Measurements from ENCODE around the gene ZNF329. TPM values are rescaled to one million over a fixed set of nuclear protein-coding genes. Genes with fewer than 3 reads are reported as not detected.

ZNF329 gene
- total RNA-seq, 1 experiment from 2014 or later, result 1.7 TPM

DNA sequence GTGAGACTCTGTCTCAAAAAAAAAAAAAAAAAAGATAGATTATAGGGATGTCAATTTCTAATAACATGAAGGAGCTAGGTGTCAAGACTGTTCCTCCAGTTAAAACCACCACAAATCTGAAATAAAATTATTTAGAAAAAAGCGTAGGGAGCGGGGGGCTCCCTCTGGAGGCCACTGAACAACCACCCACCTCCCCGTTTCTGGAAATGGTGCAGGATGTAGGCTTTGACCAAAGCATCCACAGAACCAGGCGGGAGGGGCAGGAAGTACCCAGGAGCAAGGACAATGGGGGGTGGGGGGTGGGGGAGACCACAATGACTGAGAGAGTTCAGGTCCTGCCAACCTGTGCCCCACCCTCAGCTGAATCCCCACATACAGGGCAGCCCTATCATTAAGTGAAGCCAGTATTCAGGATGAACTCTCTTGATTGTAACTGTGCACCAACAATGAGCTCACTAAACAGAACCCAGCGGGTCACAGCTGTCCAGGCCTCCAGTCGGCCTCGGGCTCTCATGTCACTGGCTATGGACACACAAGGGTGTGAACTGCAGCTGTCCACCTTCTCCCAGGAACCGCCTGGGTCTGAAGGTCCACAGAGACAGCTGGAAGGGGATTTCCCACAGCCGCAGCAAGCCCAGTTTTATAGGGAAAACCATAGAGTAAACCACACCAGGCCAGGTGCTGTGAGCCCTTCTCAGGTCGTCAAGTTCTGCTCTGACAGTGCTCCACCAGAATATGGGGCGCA is 59.2 kb downstream of the ZNF329 start:
- CTCF ChIA-PET, result no interaction called here
- Histone ChIP-seq H3K9me2 (ENCODE audit: insufficient read depth) (no peaks in the 10 kb centered on the region), H4K20me1 (ENCODE audit: insufficient read depth) (no peaks in the 10 kb centered on the region), H3K9me3 (ENCODE audit: control insufficient read depth in 1 of 2, insufficient read depth in 1 of 2, low read depth in 1 of 2, low read length in 2 of 2) (peaks cover 9 to 20% of the 10 kb centered on the region in 2 experiments; a peak in 2 of 4 replicates), H3K27ac (ENCODE audit: low read depth, low read length) (no peak overlapping the region), H3K4me3 (replicated peaks in 1 of 2; ENCODE audit: low read depth in 1 of 2, low read length in 2 of 2) (no peak overlapping the region), H3K9ac (ENCODE audit: low read length) (no peak overlapping the region), H3K79me2 (ENCODE audit: insufficient read depth, low read length) (no peaks in the 10 kb centered on the region), H3K36me3 (ENCODE audit: control insufficient read depth in 1 of 2, insufficient read depth in 2 of 2, low read length in 2 of 2) (no peaks in the 10 kb centered on the region), H2AFZ (ENCODE audit: low read depth, low read length, poor library complexity, severe bottlenecking) (no peak overlapping the region), H3K4me2 (ENCODE audit: low read length) (no peak overlapping the region), H3K27me3 (ENCODE audit: insufficient read depth, low read length) (no peaks in the 10 kb centered on the region), H3K4me1 (ENCODE audit: control insufficient read depth in 1 of 2, insufficient read depth in 2 of 2, low read length in 2 of 2) (no peaks in the 10 kb centered on the region)
- intact Hi-C loops (cut with micrococcal nuclease), result no loop called here
- RAD21 ChIA-PET (ENCODE audit: low non-redundant PET in 1 of 2, low total read pairs in 2 of 2, uncharacterized antibody in 2 of 2, unreplicated experiment in 2 of 2), result no interaction called here
- POLR2A ChIA-PET, result no interaction called here
- no TSS peak for BruUV-seq (replicated peaks)
- ATAC-seq, result no peak
- DNase-seq (ENCODE audit: low read depth, low spot score), result no peak
- TF ChIP-seq SRF (IDR thresholded peaks at IDR 0.05; ENCODE audit: low read depth), result no peak
- TF ChIP-seq POLR2AphosphoS5 (IDR thresholded peaks at IDR 0.05; ENCODE audit: low read depth, low read length), result no peak
- no peak for TF ChIP-seq RAD21 (IDR thresholded peaks at IDR 0.05; ENCODE audit: low read depth)
- no peak for TF ChIP-seq ELF1 (IDR thresholded peaks at IDR 0.05; ENCODE audit: borderline replicate concordance, low read depth)
- no peak for TF ChIP-seq FOSL1 (IDR thresholded peaks at IDR 0.05; ENCODE audit: low read depth)
- TF ChIP-seq TCF7L2 (IDR thresholded peaks at IDR 0.05; ENCODE audit: borderline replicate concordance, extremely low read depth, insufficient read depth, insufficient read length), result no peak
- TF ChIP-seq CBX3 (IDR thresholded peaks at IDR 0.05; ENCODE audit: low read depth), result no peak
- TF ChIP-seq ATF3 (IDR thresholded peaks at IDR 0.05), result no peak
- TF ChIP-seq SIN3A (IDR thresholded peaks at IDR 0.05; ENCODE audit: low read depth), result no peak

- ChIA-PET CTCF (no interaction called here), RAD21 (ENCODE audit: low non-redundant PET in 1 of 2, low total read pairs in 2 of 2, uncharacterized antibody in 2 of 2, unreplicated experiment in 2 of 2) (no interaction called here), POLR2A (no interaction called here)
- Histone ChIP-seq H3K36me3 (ENCODE audit: control insufficient read depth in 1 of 2, insufficient read depth in 2 of 2, low read length in 2 of 2) (no peaks in the 10 kb centered on the region), H3K9me3 (ENCODE audit: control insufficient read depth in 1 of 2, insufficient read depth in 1 of 2, low read depth in 1 of 2, low read length in 2 of 2) (peaks cover 9 to 10% of the 10 kb centered on the region in 2 experiments; a peak in 2 of 4 replicates), H3K27me3 (ENCODE audit: insufficient read depth, low read length) (no peaks in the 10 kb centered on the region), H3K27ac (ENCODE audit: low read depth, low read length) (no peak overlapping the region), H3K4me2 (ENCODE audit: low read length) (no peak overlapping the region), H3K9me2 (ENCODE audit: insufficient read depth) (no peaks in the 10 kb centered on the region), H2AFZ (ENCODE audit: low read depth, low read length, poor library complexity, severe bottlenecking) (no peak overlapping the region), H3K79me2 (ENCODE audit: insufficient read depth, low read length) (no peaks in the 10 kb centered on the region), H3K4me1 (ENCODE audit: control insufficient read depth in 1 of 2, insufficient read depth in 2 of 2, low read length in 2 of 2) (no peaks in the 10 kb centered on the region), H3K9ac (ENCODE audit: low read length) (no peak overlapping the region), H4K20me1 (ENCODE audit: insufficient read depth) (no peaks in the 10 kb centered on the region), H3K4me3 (replicated peaks in 1 of 2; ENCODE audit: low read depth in 1 of 2, low read length in 2 of 2) (no peak overlapping the region)
- intact Hi-C loops (cut with micrococcal nuclease), result no loop called here
- BruUV-seq (replicated peaks), result no TSS peak
- ATAC-seq (no peak), DNase-seq (ENCODE audit: low read depth, low spot score) (no peak)
- TF ChIP-seq RAD21 (IDR thresholded peaks at IDR 0.05; ENCODE audit: low read depth), result no peak
- no peak for TF ChIP-seq CBX3 (IDR thresholded peaks at IDR 0.05; ENCODE audit: low read depth)
- TF ChIP-seq MAX (IDR thresholded peaks at IDR 0.05), result no peak
- no peak for TF ChIP-seq ELF1 (IDR thresholded peaks at IDR 0.05; ENCODE audit: borderline replicate concordance, low read depth)
- no peak for TF ChIP-seq SP1 (IDR thresholded peaks at IDR 0.05; ENCODE audit: low read depth)
- TF ChIP-seq EGR1 (IDR thresholded peaks at IDR 0.05; ENCODE audit: low read depth), result no peak
- TF ChIP-seq, protein P1, sequence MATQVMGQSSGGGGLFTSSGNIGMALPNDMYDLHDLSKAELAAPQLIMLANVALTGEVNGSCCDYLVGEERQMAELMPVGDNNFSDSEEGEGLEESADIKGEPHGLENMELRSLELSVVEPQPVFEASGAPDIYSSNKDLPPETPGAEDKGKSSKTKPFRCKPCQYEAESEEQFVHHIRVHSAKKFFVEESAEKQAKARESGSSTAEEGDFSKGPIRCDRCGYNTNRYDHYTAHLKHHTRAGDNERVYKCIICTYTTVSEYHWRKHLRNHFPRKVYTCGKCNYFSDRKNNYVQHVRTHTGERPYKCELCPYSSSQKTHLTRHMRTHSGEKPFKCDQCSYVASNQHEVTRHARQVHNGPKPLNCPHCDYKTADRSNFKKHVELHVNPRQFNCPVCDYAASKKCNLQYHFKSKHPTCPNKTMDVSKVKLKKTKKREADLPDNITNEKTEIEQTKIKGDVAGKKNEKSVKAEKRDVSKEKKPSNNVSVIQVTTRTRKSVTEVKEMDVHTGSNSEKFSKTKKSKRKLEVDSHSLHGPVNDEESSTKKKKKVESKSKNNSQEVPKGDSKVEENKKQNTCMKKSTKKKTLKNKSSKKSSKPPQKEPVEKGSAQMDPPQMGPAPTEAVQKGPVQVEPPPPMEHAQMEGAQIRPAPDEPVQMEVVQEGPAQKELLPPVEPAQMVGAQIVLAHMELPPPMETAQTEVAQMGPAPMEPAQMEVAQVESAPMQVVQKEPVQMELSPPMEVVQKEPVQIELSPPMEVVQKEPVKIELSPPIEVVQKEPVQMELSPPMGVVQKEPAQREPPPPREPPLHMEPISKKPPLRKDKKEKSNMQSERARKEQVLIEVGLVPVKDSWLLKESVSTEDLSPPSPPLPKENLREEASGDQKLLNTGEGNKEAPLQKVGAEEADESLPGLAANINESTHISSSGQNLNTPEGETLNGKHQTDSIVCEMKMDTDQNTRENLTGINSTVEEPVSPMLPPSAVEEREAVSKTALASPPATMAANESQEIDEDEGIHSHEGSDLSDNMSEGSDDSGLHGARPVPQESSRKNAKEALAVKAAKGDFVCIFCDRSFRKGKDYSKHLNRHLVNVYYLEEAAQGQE (IDR thresholded peaks at IDR 0.05; ENCODE audit: low read depth), result no peak
- TF ChIP-seq, protein P2, sequence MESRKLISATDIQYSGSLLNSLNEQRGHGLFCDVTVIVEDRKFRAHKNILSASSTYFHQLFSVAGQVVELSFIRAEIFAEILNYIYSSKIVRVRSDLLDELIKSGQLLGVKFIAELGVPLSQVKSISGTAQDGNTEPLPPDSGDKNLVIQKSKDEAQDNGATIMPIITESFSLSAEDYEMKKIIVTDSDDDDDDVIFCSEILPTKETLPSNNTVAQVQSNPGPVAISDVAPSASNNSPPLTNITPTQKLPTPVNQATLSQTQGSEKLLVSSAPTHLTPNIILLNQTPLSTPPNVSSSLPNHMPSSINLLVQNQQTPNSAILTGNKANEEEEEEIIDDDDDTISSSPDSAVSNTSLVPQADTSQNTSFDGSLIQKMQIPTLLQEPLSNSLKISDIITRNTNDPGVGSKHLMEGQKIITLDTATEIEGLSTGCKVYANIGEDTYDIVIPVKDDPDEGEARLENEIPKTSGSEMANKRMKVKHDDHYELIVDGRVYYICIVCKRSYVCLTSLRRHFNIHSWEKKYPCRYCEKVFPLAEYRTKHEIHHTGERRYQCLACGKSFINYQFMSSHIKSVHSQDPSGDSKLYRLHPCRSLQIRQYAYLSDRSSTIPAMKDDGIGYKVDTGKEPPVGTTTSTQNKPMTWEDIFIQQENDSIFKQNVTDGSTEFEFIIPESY (IDR thresholded peaks at IDR 0.05; ENCODE audit: extremely low read depth, insufficient replicate concordance, low read length), result no peak
- no peak for TF ChIP-seq EZH2 (IDR thresholded peaks at IDR 0.05)
Measured at GRCh38 chr19:58089846-58090245, 60.7 kb downstream of the ZNF329 start.
